GM12875 (cell line): ENCODE measurements around the gene TMEM25.
"Not testable (repeated sequence)": the region's sequence is repeated elsewhere in the genome, so short reads cannot be mapped to it uniquely, and the experiment has no call there.

Experiments used
- H3K4me3 ChIP-seq: one replicate; pipeline ENCODE4 v1.5.1; 2011; ENCODE audit warnings: low read depth, low read length, control low read depth
- CTCF ChIP-seq: IDR thresholded peaks from 2 replicates; pipeline ENCODE4 v1.5.1; 2011; ENCODE audit warnings: low read depth, mild to moderate bottlenecking, control low read depth, inconsistent platforms, low read length, moderate library complexity, borderline replicate concordance; ENCODE audit not compliant: insufficient read depth

The TMEM25 gene

DNA sequence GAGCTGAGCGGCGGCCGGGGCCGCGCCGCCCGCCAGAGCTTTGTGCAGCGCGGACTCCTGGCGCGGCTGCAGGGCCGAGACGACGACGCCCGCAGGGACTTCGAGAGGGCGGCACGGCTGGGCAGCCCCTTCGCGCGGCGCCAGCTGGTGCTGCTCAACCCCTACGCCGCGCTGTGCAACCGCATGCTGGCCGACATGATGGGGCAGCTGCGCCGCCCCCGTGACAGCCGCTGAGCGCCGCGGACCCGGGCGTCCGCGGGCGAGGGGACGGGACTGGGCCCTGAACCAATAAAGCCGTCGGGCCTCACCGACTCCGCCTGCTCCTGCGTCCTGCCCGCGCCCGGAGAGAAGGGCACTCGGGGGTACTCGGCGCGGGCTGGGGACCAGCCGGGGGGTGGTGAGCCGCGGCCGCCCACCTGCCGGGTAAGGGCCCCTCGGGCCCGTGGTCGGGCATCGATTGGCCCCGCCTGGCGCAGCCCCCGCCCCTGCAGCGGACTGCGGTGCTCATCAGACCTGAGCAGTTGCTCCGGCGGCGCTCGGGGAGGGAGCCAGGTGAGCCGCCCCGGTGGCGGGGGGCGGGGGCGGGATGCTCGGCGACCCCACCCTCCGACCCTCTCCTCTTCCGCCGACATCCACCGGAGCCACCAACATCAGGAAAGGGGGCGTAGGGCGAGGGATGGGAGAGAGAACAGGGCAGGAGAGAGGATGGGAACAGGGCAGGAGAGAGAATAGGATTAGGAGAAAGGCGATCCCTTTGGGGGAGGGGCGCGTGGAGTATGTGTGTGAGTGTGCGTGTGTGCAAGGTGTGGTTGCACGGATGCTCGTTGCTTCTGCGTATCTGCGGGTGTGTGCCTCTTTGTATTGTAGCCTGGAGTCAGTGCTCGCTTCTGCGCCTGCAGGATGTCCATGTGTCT lies at the start of gene TMEM25:
TMEM25 (plus strand) TSS at position 510 of the 914 bp plus-strand sequence. CDS start 610 bp downstream, outside the sequence.
- no peak for TF ChIP-seq CTCF
- H3K4me3 ChIP-seq: peak within 1 kb of the TSS; percentile 80

DNA sequence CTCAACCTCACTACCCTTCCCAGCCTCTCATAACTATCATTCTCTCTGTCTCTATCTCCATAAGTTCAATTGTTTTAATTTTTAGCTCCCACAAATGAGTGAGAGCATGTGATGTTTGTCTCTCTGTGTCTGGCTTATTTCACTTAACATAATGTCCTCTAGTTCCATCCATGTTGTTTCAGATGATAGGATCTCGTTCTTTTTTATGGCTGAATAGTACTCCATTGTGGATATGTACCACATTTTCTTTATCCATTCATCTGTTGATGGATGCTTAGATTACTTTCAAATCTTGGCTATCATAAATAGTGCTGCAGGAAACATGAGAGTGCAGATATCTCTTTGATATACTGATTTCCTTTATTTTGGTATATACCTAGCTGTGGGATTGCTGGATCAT lies 49.8 kb upstream of the TMEM25 start:
- not testable (repeated sequence) for H3K4me3 ChIP-seq

- no peak overlapping the region for H3K4me3 ChIP-seq
- no peak for TF ChIP-seq CTCF
Measured at GRCh38 chr11:118484405-118484804, 46.6 kb upstream of the TMEM25 start.

- H3K4me3 ChIP-seq: no peak overlapping the region
- no peak for TF ChIP-seq CTCF
Measured at GRCh38 chr11:118485273-118485672, 45.7 kb upstream of the TMEM25 start.

DNA sequence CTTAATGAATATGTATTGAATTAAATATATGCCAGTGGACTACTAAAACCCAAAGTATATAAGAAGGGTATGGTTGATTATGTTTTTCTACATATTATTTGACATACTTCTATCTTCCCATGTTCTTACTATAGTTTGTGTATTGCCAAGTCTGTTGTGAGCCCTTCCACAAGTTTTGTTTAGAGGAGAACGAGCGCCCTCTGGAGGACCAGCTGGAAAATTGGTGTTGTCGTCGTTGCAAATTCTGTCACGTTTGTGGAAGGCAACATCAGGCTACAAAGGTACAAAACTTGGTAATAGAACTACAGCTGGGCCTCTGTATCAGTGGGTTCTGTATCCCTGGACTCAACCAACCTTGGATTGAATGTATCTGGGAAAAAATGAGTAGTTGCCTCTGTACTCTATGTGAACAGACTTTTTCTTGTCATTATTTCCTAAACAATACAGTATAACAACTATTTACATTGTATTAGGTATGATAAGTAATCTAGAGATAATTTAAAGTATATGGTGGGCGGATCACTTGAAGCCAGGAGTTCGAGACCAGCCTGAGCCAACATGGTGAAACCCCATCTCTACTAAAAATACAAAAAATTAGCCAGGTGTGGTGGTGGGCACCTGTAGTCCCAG lies 42.4 kb upstream of the TMEM25 start:
- peak; percentile 63 for TF ChIP-seq CTCF
- no peak overlapping the region for H3K4me3 ChIP-seq

GRCh38 chr11:118491041-118491440 lies 40.0 kb upstream of the TMEM25 start:
- H3K4me3 ChIP-seq: no peak overlapping the region
- no peak for TF ChIP-seq CTCF

- no peak overlapping the region for H3K4me3 ChIP-seq
- TF ChIP-seq CTCF: no peak
Measured at GRCh38 chr11:118497831-118498230, 33.2 kb upstream of the TMEM25 start.
